ENCODE measurements around the gene FRMD1.

Gene FRMD1

GRCh38 chr6:168043193-168043847 is 35.7 kb downstream of the FRMD1 start:
- no peak for DNase-seq (ENCODE audit: low read depth)

DNA sequence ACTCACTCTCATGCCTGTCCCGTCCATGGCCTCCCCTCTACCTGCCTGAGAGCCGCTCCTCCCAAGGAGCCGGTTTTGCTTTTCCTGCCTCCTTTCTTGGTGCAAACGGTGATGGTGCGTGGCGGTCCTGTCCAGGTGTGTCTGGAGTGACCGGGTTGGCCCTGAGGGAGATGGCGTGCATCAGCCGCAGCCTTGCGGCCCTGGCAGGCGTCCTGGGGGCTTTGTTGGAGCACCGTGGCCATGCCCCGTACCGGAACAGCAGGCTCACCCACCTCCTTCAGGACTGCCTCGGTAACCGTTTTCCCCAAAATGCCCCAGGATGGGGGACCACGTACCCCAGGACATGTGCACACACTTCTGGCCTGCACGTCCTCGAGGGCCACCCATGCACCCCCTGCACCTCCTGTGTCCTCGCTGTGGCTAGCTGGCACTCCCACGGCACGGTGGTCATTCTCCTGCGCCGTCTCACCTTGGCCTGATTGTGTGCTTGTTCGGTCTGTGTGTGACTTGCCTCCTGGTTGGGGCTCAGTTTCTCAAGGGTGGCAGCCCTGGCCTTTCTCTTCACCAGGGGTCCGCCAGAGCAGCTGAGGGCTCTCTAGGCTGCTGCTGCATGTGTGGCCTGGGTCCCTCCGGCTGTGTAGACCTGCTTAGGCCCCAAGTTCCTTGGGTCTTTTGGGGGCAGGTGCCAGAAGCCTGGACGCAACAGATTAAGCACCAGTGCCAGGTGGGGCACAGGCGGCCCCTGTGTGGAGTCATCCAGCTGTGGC is 36.4 kb downstream of the FRMD1 start:
- DNase-seq (ENCODE audit: low read depth): no peak

- no peak for DNase-seq (ENCODE audit: low read depth)
These were observed 37.1 kb downstream of the FRMD1 start for GRCh38 chr6:168041928-168042327.

- DNase-seq (ENCODE audit: low read depth): no peak
These were observed 38.0 kb downstream of the FRMD1 start for GRCh38 chr6:168040856-168041496.

GRCh38 chr6:168039849-168040248 is 39.2 kb downstream of the FRMD1 start:
- DNase-seq (ENCODE audit: low read depth): no peak

DNA sequence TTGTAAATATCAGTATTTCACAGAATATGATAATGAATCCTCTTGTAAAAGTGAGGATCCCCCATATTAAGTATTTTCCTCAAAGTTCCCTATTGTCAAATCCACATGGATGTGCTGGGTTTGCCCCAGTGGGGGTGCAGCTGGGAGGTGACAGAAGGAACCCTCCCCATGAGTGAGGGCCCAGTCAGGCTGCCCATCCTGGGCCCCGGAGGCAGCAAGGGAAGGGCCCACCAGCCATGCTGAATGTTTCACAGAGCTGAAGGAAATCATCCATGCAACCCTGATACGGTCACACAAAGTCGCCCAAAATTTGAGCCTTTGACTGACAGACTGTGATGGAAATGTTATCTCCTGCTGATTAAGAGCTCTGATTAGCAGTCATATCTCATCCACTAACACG is 39.7 kb downstream of the FRMD1 start:
- no peak for DNase-seq (ENCODE audit: low read depth)

DNA sequence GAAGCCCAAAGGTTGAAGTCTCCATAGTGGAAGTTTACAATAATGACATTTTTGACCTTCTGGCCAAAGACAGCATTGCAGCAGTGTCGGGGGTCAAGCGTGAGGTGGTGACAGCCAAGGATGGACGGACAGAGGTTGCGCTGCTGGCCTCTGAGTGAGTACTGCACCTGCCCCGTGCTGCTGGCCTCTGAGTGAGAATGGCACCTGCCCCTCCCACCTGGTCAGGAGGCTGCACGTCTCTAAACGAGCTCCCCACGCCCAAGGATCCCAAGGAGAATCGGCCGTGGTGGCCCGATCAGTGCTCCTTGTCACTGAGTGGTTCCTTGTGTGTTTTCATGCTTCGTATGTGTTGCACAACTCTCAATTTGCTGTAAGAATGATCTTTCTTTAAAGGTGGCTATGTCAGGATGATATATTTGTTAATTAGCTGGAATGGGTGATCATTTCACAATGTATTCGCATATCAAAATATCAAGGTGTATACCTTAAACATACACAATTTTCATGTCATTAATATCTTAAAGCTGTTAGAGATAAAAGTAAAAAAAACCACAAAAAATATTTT is 40.4 kb downstream of the FRMD1 start:
- no peak for DNase-seq (ENCODE audit: low read depth)

DNA sequence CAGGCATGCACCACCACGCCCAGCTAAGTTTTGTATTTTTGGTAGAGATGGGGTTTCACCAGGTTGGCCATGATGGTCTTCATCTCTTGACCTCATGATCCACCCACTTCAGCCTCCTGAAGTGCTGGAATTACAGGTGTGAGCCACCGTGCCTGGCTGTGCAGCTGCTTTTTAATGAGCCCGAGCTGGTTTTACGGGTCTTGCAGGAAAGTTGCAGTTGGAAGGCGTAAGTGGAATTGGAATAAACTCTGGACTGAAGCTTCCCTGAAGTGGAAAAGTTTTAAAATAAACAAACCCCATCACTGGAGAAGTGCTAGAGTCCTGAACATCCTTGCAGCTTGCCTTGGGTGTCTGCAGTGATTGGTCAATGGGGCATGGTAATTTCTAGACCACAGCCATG is 41.2 kb downstream of the FRMD1 start:
- DNase-seq (ENCODE audit: low read depth): no peak

DNA sequence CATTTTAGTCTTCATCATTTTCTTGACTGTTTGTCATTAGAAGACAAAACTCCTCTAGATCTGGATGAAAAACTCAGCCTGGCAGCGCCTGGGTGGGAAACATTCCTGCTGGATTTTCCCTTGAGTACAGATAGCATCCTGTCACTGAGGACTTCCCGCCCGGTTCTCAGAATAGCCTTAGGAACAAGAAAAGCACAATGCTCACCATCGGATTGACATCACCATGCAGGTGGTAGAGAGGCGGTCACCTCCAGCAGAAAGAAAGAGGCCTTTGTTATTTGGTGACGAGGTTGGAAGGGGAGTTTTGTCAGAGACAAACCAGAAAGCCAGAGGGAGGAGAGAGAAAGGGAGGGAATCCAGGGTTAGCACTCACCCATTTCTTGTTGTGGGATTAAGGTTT is 41.8 kb downstream of the FRMD1 start:
- no peak for DNase-seq (ENCODE audit: low read depth)

DNA sequence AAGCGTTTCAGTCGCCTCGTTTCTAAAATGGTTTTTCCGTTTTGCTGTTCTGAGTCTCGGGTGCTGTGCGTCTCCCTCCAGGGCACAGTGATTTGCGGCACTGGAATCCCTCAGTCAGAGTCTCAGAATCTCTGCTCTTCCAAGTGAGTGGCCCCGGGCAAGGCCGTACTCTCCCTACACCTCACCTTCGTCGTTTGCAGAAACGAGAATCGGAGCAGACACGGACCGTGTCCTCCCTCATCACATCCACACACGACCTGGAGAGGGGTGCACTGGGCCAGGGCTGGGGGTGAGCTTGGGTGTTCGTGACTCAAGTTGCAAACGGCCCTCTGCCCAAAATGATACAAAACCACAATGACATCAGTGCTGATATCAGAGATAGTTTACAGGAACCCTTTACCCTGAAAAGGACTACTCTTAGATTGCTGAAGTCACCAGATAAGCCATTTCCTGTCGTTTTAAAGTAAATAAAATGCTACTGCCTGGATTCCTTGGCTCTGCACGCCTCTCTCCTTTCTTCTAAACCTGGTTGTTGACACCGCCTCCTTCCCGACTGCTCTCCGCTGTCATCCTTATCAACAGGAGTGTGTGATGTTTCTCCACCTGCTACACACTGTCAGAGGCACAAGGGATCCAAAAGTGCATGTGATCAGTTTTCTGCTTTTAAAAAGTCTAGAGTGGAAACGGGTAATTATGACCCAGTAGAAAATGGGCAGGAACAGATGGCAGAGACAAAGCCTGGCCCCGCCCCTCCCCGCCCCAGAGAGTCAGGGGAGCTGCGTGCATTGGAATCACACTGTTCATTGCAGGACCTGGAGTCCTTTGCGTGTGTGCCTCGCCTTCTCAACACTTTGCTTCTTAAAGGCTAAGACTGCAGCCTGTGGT is 43.1 kb downstream of the FRMD1 start:
- DNase-seq (ENCODE audit: low read depth): no peak

- peak; percentile 16 for DNase-seq (ENCODE audit: low read depth)
These were observed 43.8 kb downstream of the FRMD1 start for GRCh38 chr6:168035098-168035660.

GRCh38 chr6:168034537-168034936 is 44.5 kb downstream of the FRMD1 start:
- DNase-seq (ENCODE audit: low read depth): no peak

GRCh38 chr6:168033791-168034190 is 45.2 kb downstream of the FRMD1 start:
- no peak for DNase-seq (ENCODE audit: low read depth)

DNA sequence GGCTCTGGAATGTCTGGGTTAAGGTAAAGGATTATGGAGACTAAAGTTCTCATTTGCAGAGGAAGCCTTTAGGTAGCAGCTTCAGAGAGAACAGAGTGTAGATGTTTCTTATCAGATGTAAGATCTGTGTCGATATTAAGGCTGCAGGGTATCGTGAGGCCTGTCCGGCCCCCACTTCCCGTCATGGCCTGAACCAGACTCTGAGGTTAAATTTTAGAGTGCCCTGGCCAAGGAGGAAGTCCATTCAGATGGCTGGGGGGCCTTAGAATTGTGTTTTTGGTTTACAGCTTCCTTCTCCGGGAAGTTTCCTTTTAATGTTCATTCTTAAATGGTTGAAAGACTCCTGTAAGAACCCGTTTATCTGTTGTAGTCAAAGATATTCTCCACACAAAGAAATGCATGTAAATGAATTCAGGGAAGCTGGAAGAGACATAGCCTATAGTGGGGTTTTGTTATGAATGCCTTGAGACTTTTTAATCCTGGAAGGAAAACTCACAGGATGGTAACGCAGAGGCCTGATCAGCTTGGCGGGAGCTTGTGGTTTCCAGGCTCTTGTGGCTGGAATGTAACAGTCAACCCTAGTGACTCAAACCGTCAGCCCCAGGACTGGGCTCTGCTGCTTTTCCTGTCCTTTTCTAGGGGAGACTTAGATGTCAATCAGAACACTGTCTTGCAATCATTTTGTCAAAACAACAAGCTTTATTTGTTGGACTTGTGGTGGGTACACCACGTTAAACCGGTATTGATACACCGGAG is 46.8 kb downstream of the FRMD1 start:
- DNase-seq (ENCODE audit: low read depth): peak; percentile 40

- peak; percentile 35 for DNase-seq (ENCODE audit: low read depth)
These were observed 47.5 kb downstream of the FRMD1 start for GRCh38 chr6:168031411-168031971.

DNA sequence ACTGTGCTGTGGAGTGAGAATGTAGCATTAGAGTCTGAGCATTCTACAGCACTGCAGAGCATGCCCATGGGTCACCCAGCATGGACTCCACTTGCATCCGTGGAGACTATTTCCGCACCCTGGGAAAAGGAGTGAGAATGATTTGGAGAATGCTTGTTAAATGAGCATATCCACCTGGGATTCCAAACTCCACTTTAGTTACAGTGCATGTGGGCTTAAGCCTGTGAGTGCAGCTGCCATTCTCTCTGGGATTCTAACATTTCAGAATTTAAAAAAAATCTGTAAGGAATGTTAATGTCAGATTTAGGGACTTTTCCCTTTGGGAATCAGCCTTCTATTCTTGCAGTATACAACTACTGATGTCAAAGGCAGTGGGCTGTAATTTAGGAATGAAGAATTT is 48.1 kb downstream of the FRMD1 start:
- no peak for DNase-seq (ENCODE audit: low read depth)

- no peak for DNase-seq (ENCODE audit: low read depth)
These were observed 48.7 kb downstream of the FRMD1 start for GRCh38 chr6:168030218-168030746.

DNA sequence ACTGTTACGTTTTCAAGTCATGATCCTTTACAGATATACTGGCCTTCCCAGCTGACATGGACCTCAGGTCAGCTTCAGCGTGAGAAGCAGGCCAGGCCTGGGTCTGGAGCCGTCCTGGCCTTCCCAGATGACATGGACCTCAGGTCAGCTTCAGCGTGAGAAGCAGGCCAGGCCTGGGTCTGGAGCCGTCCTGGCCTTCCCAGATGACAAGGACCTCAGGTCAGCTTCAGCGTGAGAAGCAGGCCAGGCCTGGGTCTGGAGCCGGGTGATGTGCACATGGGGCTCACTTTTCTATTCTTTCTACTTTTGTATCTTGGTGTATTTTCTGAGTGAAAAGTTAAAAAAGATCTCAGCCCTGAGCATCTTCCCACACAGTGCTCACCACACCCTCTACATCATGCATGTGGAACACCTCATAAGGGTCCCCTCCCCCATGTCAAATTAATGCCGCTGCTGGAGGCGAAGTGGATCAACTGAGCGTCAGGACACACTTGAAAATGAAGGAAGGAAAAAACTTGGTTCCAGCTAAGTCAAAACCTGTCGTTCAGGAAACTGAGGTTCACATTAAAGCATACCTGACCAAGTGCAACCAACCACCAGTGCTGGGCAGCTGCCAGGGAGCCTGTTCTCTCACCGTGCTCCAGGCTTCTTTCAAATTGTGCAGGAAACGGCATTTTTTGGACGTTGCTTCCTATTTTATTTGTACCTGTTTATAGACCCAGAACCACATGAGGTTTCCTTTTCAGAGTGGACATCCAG is 49.4 kb downstream of the FRMD1 start:
- DNase-seq (ENCODE audit: low read depth): no peak

DNA sequence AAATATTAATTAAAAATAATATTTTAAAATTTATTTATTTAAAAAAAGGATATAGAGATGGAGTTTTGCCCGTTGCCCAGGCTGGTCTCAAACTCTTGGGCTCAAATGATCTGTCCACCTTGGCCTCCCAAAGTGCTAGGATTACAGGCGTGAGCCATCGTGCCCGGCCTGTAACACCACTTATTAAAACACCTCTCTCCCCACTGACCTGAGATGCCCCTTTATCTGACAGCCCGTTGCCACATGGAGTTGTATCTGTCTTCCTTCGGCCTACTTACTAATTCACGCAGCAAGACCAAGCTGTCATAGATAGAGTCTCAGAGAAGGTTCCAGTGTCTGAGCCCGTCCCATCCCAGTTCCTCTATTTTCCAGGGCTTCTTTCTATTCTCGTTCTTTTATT is 50.8 kb downstream of the FRMD1 start:
- no peak for DNase-seq (ENCODE audit: low read depth)

DNA sequence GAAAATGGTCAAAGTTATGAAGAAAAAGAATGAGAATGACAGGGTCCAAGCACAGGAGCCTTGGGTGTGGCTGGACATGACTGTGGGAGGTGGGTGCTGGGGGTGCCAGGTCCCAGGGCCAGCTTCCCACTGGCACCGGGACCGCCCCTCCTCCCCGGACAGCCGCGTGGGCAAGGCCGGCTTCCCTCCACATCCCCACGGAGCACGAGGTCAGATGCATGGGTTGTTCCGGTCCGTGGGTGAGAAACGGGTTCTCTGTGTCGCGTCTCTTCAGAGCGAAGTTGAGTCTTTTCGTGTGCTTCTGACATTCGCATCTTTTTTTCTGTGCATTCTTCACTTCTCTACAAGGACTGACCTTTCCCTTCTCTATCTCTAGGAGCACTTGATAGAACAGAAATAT is 51.5 kb downstream of the FRMD1 start:
- no peak for DNase-seq (ENCODE audit: low read depth)

All from GM04504 (cell line).